Dendritic cell treated with granulocyte-macrophage colony-stimulating factor and Interleukin-4, amounts not matched to agents 40 ng/mL and 50 ng/mL, for 4 days (primary cell): ENCODE results near the gene HNRNPUL2.
"Not testable (repeated sequence)": the region's sequence is repeated elsewhere in the genome, so short reads cannot be mapped to it uniquely, and the experiment has no call there.

Experiments used
- H3K27ac Mint-ChIP-seq: one replicate; pipeline ENCODE4 v1.8.0; 2022; ENCODE audit warnings: mild to moderate bottlenecking, mixed read lengths
- H3K27me3 Mint-ChIP-seq: one replicate; pipeline ENCODE4 v1.8.0; 2022; ENCODE audit warnings: mild to moderate bottlenecking, mixed read lengths
- H3K36me3 Mint-ChIP-seq: one replicate; pipeline ENCODE4 v1.8.0; 2022; ENCODE audit warnings: low read depth, mixed read lengths
- H3K4me1 Mint-ChIP-seq: one replicate; pipeline ENCODE4 v1.8.0; 2022; ENCODE audit warnings: low read depth, mixed read lengths
- H3K4me3 Mint-ChIP-seq: one replicate; pipeline ENCODE4 v1.8.0; 2022; ENCODE audit warnings: mild to moderate bottlenecking, moderate library complexity, mixed read lengths
- H3K9me3 Mint-ChIP-seq: one replicate; pipeline ENCODE4 v1.8.0; 2022; ENCODE audit warnings: mixed read lengths
- intact Hi-C: fragments of 100-400 bp; cut with micrococcal nuclease; formaldehyde crosslinking; loops from one replicate; pipeline ENCODE4 v1.15.0; 2022

Gene HNRNPUL2

GRCh38 chr11:62727165-62727871 lies at the start of gene HNRNPUL2:
HNRNPUL2 (minus strand) TSS chr11:62727457; CDS start chr11:62727156, 301 bp downstream.
- intact Hi-C loops = loop anchor here (1.0 to 5.0 kb wide), 3 partner anchors 18 to 135 kb away; partner anchors contain the start of gene TAF6L
- H3K27me3 Mint-ChIP-seq = no peaks in the 10 kb centered on the region
- no peaks in the 10 kb centered on the region for H3K9me3 Mint-ChIP-seq
- peak within 1 kb of the TSS; percentile 95 for H3K4me3 Mint-ChIP-seq
- H3K27ac Mint-ChIP-seq = peak within 1 kb of the TSS; percentile 97
- peaks cover 85% of the 10 kb centered on the region for H3K36me3 Mint-ChIP-seq
- peaks cover 46% of the 10 kb centered on the region for H3K4me1 Mint-ChIP-seq

- Mint-ChIP-seq H3K36me3 (peaks cover 77% of the 10 kb centered on the region), H3K4me1 (peaks cover 47% of the 10 kb centered on the region), H3K27me3 (no peaks in the 10 kb centered on the region), H3K9me3 (no peaks in the 10 kb centered on the region), H3K27ac (peak overlapping the region; percentile 41), H3K4me3 (no peak overlapping the region)
- intact Hi-C loops = no loop called here
Measured at GRCh38 chr11:62775646-62776045, 48.4 kb upstream of the HNRNPUL2 start.

- no peaks in the 10 kb centered on the region for H3K27me3 Mint-ChIP-seq
- intact Hi-C loops = loop anchor here (5.0 kb wide), 1 partner anchor 47 kb away; the partner anchor contains the start of genes HNRNPUL2 and TTC9C
- peaks cover 68% of the 10 kb centered on the region for H3K36me3 Mint-ChIP-seq
- H3K4me1 Mint-ChIP-seq = peaks cover 59% of the 10 kb centered on the region
- H3K9me3 Mint-ChIP-seq = no peaks in the 10 kb centered on the region
- no peak overlapping the region for H3K4me3 Mint-ChIP-seq
- H3K27ac Mint-ChIP-seq = peak overlapping the region; percentile 41
Measured at GRCh38 chr11:62774407-62774806, 47.1 kb upstream of the HNRNPUL2 start.

GRCh38 chr11:62771144-62772021 lies 44.1 kb upstream of the HNRNPUL2 start, which contains the start of gene TAF6L:
TAF6L (plus strand) TSS chr11:62771396; CDS start chr11:62775784, 4,388 bp downstream.
- Mint-ChIP-seq H3K9me3 (no peaks in the 10 kb centered on the region), H3K4me3 (peak within 1 kb of the TSS; percentile 85), H3K27me3 (no peaks in the 10 kb centered on the region), H3K27ac (peak within 1 kb of the TSS; percentile 96), H3K4me1 (peaks cover 45% of the 10 kb centered on the region), H3K36me3 (peaks cover 61% of the 10 kb centered on the region)
- intact Hi-C loops = loop anchor here (1.0 to 5.0 kb wide), 3 partner anchors 10 to 44 kb away; partner anchors contain the start of genes HNRNPUL2, POLR2G and TTC9C

GRCh38 chr11:62770778-62771143 lies 43.5 kb upstream of the HNRNPUL2 start:
- Mint-ChIP-seq H3K36me3 (peaks cover 61% of the 10 kb centered on the region), H3K9me3 (no peaks in the 10 kb centered on the region)
- intact Hi-C loops = loop anchor here (1.0 to 5.0 kb wide), 3 partner anchors 9 to 43 kb away; partner anchors contain the start of genes HNRNPUL2, POLR2G and TTC9C

GRCh38 chr11:62760867-62761227 lies 33.6 kb upstream of the HNRNPUL2 start:
- H3K27me3 Mint-ChIP-seq, H3K9me3 Mint-ChIP-seq: not testable (repeated sequence)
- Mint-ChIP-seq H3K27ac (peak overlapping the region; percentile 95), H3K4me1 (peaks cover 19% of the 10 kb centered on the region), H3K36me3 (peaks cover 42% of the 10 kb centered on the region), H3K4me3 (peak overlapping the region; percentile 97)
- intact Hi-C loops = loop anchor here (1.0 kb wide), 1 partner anchor 10 kb away; the partner anchor contains the start of gene TAF6L

More at GRCh38 chr11:62770778-62771143, 43.5 kb upstream of the HNRNPUL2 start:
- peak overlapping the region; percentile 96 for H3K27ac Mint-ChIP-seq
- peak overlapping the region; percentile 85 for H3K4me3 Mint-ChIP-seq
- H3K27me3 Mint-ChIP-seq = no peaks in the 10 kb centered on the region
- peaks cover 39% of the 10 kb centered on the region for H3K4me1 Mint-ChIP-seq

- peaks cover 30% of the 10 kb centered on the region for H3K4me1 Mint-ChIP-seq
- H3K27ac Mint-ChIP-seq = no peak overlapping the region
- no peak overlapping the region for H3K4me3 Mint-ChIP-seq
- no peaks in the 10 kb centered on the region for H3K27me3 Mint-ChIP-seq
- intact Hi-C loops = no loop called here
- peaks cover 26% of the 10 kb centered on the region for H3K36me3 Mint-ChIP-seq
- H3K9me3 Mint-ChIP-seq = no peaks in the 10 kb centered on the region
Measured at GRCh38 chr11:62757846-62758788, 30.9 kb upstream of the HNRNPUL2 start.

GRCh38 chr11:62755086-62755615 lies 27.9 kb upstream of the HNRNPUL2 start:
- Mint-ChIP-seq H3K36me3 (peaks cover 28% of the 10 kb centered on the region), H3K9me3 (no peaks in the 10 kb centered on the region), H3K4me3 (no peak overlapping the region), H3K4me1 (peaks cover 24% of the 10 kb centered on the region), H3K27ac (peak overlapping the region; percentile 98), H3K27me3 (no peaks in the 10 kb centered on the region)
- intact Hi-C loops = no loop called here

- peaks cover 40% of the 10 kb centered on the region for H3K36me3 Mint-ChIP-seq
- intact Hi-C loops = loop anchor here (1.0 to 2.0 kb wide), 2 partner anchors 17 to 26 kb away; partner anchors contain the start of genes TAF6L and TTC9C
- no peaks in the 10 kb centered on the region for H3K27me3 Mint-ChIP-seq
- H3K27ac Mint-ChIP-seq = peak within 1 kb of the TSS; percentile 98
- H3K4me3 Mint-ChIP-seq = peak within 1 kb of the TSS; percentile 92
- no peaks in the 10 kb centered on the region for H3K9me3 Mint-ChIP-seq
- peaks cover 34% of the 10 kb centered on the region for H3K4me1 Mint-ChIP-seq
Measured at GRCh38 chr11:62753736-62754603, 26.7 kb upstream of the HNRNPUL2 start, which contains the start of gene ZBTB3. ZBTB3 (minus strand) TSS chr11:62754160; CDS start chr11:62753664, 496 bp downstream.

- Mint-ChIP-seq H3K4me1 (peaks cover 39% of the 10 kb centered on the region), H3K36me3 (peaks cover 45% of the 10 kb centered on the region), H3K27me3 (no peaks in the 10 kb centered on the region), H3K27ac (peak overlapping the region; percentile 98), H3K4me3 (peak overlapping the region; percentile 92), H3K9me3 (no peaks in the 10 kb centered on the region)
- intact Hi-C loops = loop anchor here (1.0 to 2.0 kb wide), 2 partner anchors 18 to 25 kb away; partner anchors contain the start of genes TAF6L and TTC9C
Measured at GRCh38 chr11:62752994-62753735, 25.9 kb upstream of the HNRNPUL2 start.

- intact Hi-C loops = loop anchor here (2.0 kb wide), 1 partner anchor 19 kb away; the partner anchor contains the start of gene TAF6L
- Mint-ChIP-seq H3K4me1 (peaks cover 39% of the 10 kb centered on the region), H3K27ac (peak overlapping the region; percentile 98), H3K27me3 (no peaks in the 10 kb centered on the region), H3K4me3 (no peak overlapping the region), H3K36me3 (peaks cover 45% of the 10 kb centered on the region), H3K9me3 (no peaks in the 10 kb centered on the region)
Measured at GRCh38 chr11:62752177-62752785, 25.0 kb upstream of the HNRNPUL2 start.
